ENCODE results near the gene WSCD1. TPM values are rescaled to one million over a fixed set of nuclear protein-coding genes. Genes with fewer than 3 reads are reported as not detected.

The WSCD1 gene
- polyA plus RNA-seq, 4 donors: 1.7 to 5.0 (median 3.1) TPM

DNA sequence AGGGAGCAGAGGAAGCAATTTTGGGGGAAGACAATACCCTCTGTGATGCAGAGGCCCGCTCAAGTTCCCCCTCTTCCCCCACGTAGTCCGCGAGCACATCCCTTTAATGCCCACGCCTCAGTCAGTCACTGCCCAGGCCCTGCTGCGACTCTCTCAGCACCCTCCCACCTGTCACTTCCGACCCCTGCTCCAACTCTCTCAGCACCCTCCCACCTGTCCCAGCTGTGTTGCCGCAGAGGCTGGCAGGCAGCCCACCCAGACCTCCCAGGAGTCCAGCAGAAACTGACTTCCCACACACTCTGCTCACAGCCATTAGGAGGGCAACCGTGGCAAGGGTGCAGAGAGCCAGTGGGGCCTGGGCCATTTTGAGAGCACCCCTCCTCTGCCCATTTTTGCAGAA, 92.7 kb downstream of the WSCD1 start:
- Histone ChIP-seq H3K9me3 (ENCODE audit: control insufficient read depth in 2 of 2, insufficient read depth in 1 of 2, low read depth in 1 of 2, low read length in 1 of 2) (no peaks in the 10 kb centered on the region), H3K4me3 (ENCODE audit: low read depth in 1 of 3, low read length in 3 of 3) (no peak overlapping the region), H3K4me1 (ENCODE audit: control insufficient read depth in 3 of 3, insufficient read depth in 2 of 3, low read depth in 1 of 3, low read length in 2 of 3) (no peaks in the 10 kb centered on the region), H3K36me3 (ENCODE audit: control insufficient read depth in 3 of 3, insufficient read depth in 2 of 3, low read depth in 1 of 3, low read length in 3 of 3) (no peaks in the 10 kb centered on the region), H3K27ac (ENCODE audit: low read depth in 1 of 3, low read length in 2 of 3) (no peak overlapping the region), H3K27me3 (ENCODE audit: control insufficient read depth in 3 of 3, insufficient read depth in 3 of 3, low read length in 3 of 3) (peaks cover 0 to 5% (median 0%) of the 10 kb centered on the region in 3 donors)
- WGBS, 3 donors: 60 to 61% (median 60%) methylated on average over 9 of the region's 9 CpGs
- no peak for DNase-seq
- no peak for FAIRE-seq

DNA sequence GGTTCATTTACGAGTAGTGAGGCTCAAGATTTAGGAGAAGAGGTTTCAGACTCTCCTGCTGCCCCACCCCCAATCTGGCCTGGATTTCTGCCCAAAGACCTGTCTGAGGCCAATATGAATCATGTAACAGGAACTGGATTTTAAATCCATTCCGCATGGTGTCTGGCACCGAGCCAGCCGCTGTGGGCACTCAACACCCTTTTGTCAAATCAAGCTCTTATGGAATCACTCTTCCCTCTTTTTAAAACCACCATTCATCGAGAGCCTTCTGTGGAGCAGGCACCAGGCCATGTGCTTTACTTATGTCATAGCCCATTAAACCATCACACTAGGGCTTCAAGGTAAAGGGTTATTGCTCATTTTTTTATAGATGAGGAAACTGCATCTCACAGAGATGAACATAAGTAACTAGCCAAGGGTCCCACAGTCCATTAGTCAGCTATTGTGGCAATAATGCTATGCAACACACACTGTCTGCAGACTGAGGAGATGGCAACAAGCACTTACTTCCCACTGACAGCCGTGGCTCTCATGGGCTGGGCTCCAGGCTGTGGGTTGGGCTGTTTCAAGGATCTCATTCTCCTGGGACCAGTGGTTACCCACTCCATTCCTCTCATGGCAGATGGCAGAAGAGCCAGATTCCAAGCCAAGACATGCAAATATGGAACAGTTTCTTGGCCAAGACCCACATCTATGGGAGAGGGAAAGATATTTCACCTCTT, 93.6 kb downstream of the WSCD1 start:
- no peak overlapping the region for H3K4me3 ChIP-seq (ENCODE audit: low read depth in 1 of 3, low read length in 3 of 3)
- WGBS, 3 donors: 69 to 77% (median 70%) methylated on average over 6 of the region's 6 CpGs
- no peak for FAIRE-seq
- no peak overlapping the region for H3K27ac ChIP-seq (ENCODE audit: low read depth in 1 of 3, low read length in 2 of 3)
- H3K9me3 ChIP-seq (ENCODE audit: control insufficient read depth in 2 of 2, insufficient read depth in 1 of 2, low read depth in 1 of 2, low read length in 1 of 2): no peaks in the 10 kb centered on the region
- no peaks in the 10 kb centered on the region for H3K36me3 ChIP-seq (ENCODE audit: control insufficient read depth in 3 of 3, insufficient read depth in 2 of 3, low read depth in 1 of 3, low read length in 3 of 3)
- no peaks in the 10 kb centered on the region for H3K4me1 ChIP-seq (ENCODE audit: control insufficient read depth in 3 of 3, insufficient read depth in 2 of 3, low read depth in 1 of 3, low read length in 2 of 3)
- no peak for DNase-seq
- H3K27me3 ChIP-seq (ENCODE audit: control insufficient read depth in 3 of 3, insufficient read depth in 3 of 3, low read length in 3 of 3): peaks cover 0 to 5% (median 0%) of the 10 kb centered on the region in 3 donors

DNA sequence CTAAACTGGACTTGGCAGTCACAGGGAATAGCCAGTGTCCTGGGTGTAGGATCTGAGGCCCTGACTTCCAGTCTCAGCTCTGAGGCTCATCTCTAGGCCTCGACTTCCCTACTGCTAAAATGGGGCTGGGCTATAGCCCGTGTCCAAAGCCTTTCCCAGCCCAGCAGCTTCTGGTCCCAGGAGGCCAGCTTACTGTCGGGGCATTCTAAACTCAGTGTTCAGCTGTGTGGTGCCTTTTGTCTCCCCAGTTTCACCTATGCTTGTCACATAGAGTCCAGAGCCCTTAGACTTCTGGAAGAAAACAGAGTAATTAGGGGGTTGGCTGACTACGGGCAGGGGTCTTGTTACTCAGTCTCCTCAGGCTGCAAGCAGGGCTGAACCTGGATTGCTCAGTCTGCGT, 94.8 kb downstream of the WSCD1 start:
- no peaks in the 10 kb centered on the region for H3K4me1 ChIP-seq (ENCODE audit: control insufficient read depth in 3 of 3, insufficient read depth in 2 of 3, low read depth in 1 of 3, low read length in 2 of 3)
- 64 to 82% (median 81%) methylated on average over 5 of the region's 5 CpGs for WGBS, 3 donors
- no peak overlapping the region for H3K4me3 ChIP-seq (ENCODE audit: low read depth in 1 of 3, low read length in 3 of 3)
- FAIRE-seq (no peak), DNase-seq (no peak)
- H3K27ac ChIP-seq (ENCODE audit: low read depth in 1 of 3, low read length in 2 of 3): no peak overlapping the region
- no peaks in the 10 kb centered on the region for H3K36me3 ChIP-seq (ENCODE audit: control insufficient read depth in 3 of 3, insufficient read depth in 2 of 3, low read depth in 1 of 3, low read length in 3 of 3)
- H3K27me3 ChIP-seq (ENCODE audit: control insufficient read depth in 3 of 3, insufficient read depth in 3 of 3, low read length in 3 of 3): no peaks in the 10 kb centered on the region
- no peaks in the 10 kb centered on the region for H3K9me3 ChIP-seq (ENCODE audit: control insufficient read depth in 2 of 2, insufficient read depth in 1 of 2, low read depth in 1 of 2, low read length in 1 of 2)

DNA sequence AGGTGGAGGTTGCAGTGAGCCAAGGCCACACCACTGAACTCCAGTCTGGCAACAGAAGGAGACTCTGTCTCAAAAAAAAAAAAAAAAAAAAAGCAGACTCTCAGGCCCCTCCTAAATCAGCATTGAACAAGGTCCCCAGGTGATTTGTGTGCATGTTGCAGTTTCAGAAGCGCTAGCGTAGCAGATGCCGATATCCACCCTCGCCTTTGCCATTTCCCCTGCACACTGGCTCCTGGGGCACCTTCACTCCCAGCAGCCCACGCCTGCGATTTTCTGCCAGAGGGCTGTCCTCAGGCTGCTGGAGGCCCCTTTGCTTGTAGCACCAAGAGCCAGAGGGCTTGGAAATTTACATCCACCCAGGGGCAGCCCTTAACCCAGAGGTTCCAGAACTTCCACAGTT, 95.6 kb downstream of the WSCD1 start:
- Histone ChIP-seq H3K27ac (ENCODE audit: low read depth in 1 of 3, low read length in 2 of 3) (no peak overlapping the region), H3K27me3 (ENCODE audit: control insufficient read depth in 3 of 3, insufficient read depth in 3 of 3, low read length in 3 of 3) (no peaks in the 10 kb centered on the region), H3K4me3 (ENCODE audit: low read depth in 1 of 3, low read length in 3 of 3) (no peak overlapping the region), H3K4me1 (ENCODE audit: control insufficient read depth in 3 of 3, insufficient read depth in 2 of 3, low read depth in 1 of 3, low read length in 2 of 3) (no peaks in the 10 kb centered on the region), H3K36me3 (ENCODE audit: control insufficient read depth in 3 of 3, insufficient read depth in 2 of 3, low read depth in 1 of 3, low read length in 3 of 3) (no peaks in the 10 kb centered on the region), H3K9me3 (ENCODE audit: control insufficient read depth in 2 of 2, insufficient read depth in 1 of 2, low read depth in 1 of 2, low read length in 1 of 2) (no peaks in the 10 kb centered on the region)
- 79 to 85% (median 82%) methylated on average over 6 of the region's 6 CpGs for WGBS, 3 donors
- no peak for FAIRE-seq
- no peak for DNase-seq

DNA sequence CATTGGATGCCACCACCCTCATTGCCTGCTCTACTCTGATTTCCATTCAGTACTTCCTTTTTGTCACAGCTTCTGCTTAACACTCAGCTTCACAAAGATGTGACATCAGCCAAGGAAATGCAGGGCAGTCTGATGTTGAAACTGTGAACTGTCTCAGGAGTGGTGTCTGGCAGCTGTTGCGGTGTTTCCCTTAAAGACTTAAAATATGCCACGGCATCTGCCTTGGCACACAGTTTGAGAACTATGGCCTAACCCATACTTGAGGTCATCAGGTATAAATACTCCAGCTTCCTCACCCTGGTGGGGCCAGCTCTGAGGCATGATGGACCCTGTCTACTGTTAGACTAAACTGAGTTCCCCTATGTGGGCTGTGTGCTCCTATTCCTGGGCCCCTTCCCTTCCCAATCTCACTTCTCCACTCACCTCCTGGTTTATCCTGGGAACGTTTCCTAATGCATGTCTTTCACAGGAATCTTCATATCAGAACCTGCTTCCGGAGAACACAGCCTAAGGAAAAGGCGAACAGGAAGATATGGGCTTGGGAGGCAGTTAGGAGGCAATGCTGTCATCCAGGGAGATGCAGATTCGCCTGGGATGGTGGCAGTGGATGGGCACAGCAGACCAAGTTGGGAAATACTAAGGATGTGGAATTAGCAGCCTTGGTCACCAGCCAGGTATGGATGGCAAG, 96.5 kb downstream of the WSCD1 start:
- no peak overlapping the region for H3K27ac ChIP-seq (ENCODE audit: low read depth in 1 of 3, low read length in 2 of 3)
- H3K4me1 ChIP-seq (ENCODE audit: control insufficient read depth in 3 of 3, insufficient read depth in 2 of 3, low read depth in 1 of 3, low read length in 2 of 3): no peaks in the 10 kb centered on the region
- H3K27me3 ChIP-seq (ENCODE audit: control insufficient read depth in 3 of 3, insufficient read depth in 3 of 3, low read length in 3 of 3): no peaks in the 10 kb centered on the region
- no peaks in the 10 kb centered on the region for H3K9me3 ChIP-seq (ENCODE audit: control insufficient read depth in 2 of 2, insufficient read depth in 1 of 2, low read depth in 1 of 2, low read length in 1 of 2)
- no peak for DNase-seq
- WGBS, 3 donors: 62 to 68% (median 63%) methylated on average over 6 of the region's 6 CpGs
- H3K36me3 ChIP-seq (ENCODE audit: control insufficient read depth in 3 of 3, insufficient read depth in 2 of 3, low read depth in 1 of 3, low read length in 3 of 3): no peaks in the 10 kb centered on the region
- H3K4me3 ChIP-seq (ENCODE audit: low read depth in 1 of 3, low read length in 3 of 3): no peak overlapping the region
- FAIRE-seq: no peak

DNA sequence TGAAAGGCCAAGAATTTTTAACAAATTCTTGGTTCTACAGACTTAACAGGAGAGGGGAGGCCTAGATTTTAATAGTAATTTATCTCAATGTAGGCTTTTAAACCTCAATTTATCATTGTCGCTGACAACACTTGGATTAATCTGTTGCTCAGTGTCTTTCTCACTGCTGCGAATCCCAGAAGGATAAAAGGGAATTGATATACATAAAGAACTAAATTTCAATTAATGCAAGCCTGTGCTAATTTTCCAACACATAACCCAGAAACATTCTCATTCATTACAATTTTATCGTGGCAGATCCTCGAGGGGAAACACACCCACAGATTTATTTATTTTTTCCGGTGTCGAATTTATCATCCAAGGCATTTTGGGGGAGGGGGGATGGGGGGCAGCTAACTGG, 98.1 kb downstream of the WSCD1 start:
- Histone ChIP-seq H3K27me3 (ENCODE audit: control insufficient read depth in 3 of 3, insufficient read depth in 3 of 3, low read length in 3 of 3) (no peaks in the 10 kb centered on the region), H3K27ac (ENCODE audit: low read depth in 1 of 3, low read length in 2 of 3) (no peak overlapping the region), H3K36me3 (ENCODE audit: control insufficient read depth in 3 of 3, insufficient read depth in 2 of 3, low read depth in 1 of 3, low read length in 3 of 3) (no peaks in the 10 kb centered on the region), H3K4me1 (ENCODE audit: control insufficient read depth in 3 of 3, insufficient read depth in 2 of 3, low read depth in 1 of 3, low read length in 2 of 3) (no peaks in the 10 kb centered on the region), H3K9me3 (ENCODE audit: control insufficient read depth in 2 of 2, insufficient read depth in 1 of 2, low read depth in 1 of 2, low read length in 1 of 2) (no peaks in the 10 kb centered on the region), H3K4me3 (ENCODE audit: low read depth in 1 of 3, low read length in 3 of 3) (no peak overlapping the region)
- DNase-seq: no peak
- WGBS, 3 donors: 62 to 79% (median 77%) methylated on average over 6 of the region's 6 CpGs
- no peak for FAIRE-seq

DNA sequence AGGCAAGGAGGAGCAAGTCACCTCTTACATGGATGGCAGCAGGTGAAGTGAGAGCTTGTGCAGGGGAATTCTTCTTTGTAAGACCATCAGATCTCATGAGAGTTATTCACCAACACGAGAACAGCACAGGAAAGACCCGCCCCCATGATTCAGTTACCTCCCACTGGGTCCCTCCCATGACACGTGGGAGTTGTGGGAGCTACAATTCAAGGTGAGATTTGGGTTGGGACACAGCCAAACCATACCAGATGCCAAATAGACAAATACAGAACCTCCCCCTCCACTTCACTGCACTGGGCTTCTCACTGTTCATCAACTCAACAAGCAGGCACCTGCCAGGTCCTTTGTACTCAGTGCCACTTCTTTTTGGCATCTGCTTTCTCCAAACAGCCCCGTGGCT, 100.2 kb downstream of the WSCD1 start:
- WGBS, 3 donors: 47 to 70% (median 54%) methylated on average over 4 of the region's 4 CpGs
- Histone ChIP-seq H3K36me3 (ENCODE audit: control insufficient read depth in 3 of 3, insufficient read depth in 2 of 3, low read depth in 1 of 3, low read length in 3 of 3) (no peaks in the 10 kb centered on the region), H3K27me3 (ENCODE audit: control insufficient read depth in 3 of 3, insufficient read depth in 3 of 3, low read length in 3 of 3) (peaks cover 0 to 2% (median 0%) of the 10 kb centered on the region in 3 donors), H3K9me3 (ENCODE audit: control insufficient read depth in 2 of 2, insufficient read depth in 1 of 2, low read depth in 1 of 2, low read length in 1 of 2) (no peaks in the 10 kb centered on the region), H3K4me1 (ENCODE audit: control insufficient read depth in 3 of 3, insufficient read depth in 2 of 3, low read depth in 1 of 3, low read length in 2 of 3) (no peaks in the 10 kb centered on the region), H3K4me3 (ENCODE audit: low read depth in 1 of 3, low read length in 3 of 3) (no peak overlapping the region), H3K27ac (ENCODE audit: low read depth in 1 of 3, low read length in 2 of 3) (no peak overlapping the region)
- DNase-seq (no peak), FAIRE-seq (no peak)

DNA sequence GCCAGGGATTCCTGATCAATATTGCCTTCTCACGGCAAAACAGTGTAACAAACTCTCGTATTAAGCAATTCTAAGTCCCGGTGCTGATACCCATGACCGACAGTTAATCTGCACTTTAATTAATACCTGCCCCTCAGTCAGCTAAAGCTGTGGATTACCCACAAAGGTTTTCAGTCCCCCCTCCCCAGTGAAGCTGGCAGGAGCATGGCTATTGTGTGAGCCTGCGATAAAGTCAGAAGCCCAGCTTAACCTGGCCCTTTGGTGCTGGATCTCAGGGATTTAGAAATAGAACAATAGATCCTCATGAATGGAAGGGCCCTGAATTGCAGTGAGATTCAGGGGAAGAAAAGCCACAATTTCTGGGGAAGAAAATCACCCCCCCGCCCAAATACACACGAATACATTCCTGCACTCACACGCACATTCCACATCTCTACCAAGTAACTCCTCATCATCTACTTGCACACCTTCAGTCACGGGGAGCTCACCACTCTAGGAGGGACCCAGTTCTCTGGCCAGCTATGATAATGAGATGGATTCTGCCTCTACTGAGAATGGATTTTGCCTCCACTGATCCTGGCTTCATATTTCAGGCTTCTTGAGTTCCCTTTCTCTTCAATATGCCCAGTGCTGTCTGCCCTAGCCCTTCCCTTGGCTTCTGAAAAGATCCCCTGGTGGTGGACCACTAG, 102.6 kb downstream of the WSCD1 start:
- Histone ChIP-seq H3K36me3 (ENCODE audit: control insufficient read depth in 3 of 3, insufficient read depth in 2 of 3, low read depth in 1 of 3, low read length in 3 of 3) (no peaks in the 10 kb centered on the region), H3K4me1 (ENCODE audit: control insufficient read depth in 3 of 3, insufficient read depth in 2 of 3, low read depth in 1 of 3, low read length in 2 of 3) (no peaks in the 10 kb centered on the region), H3K27me3 (ENCODE audit: control insufficient read depth in 3 of 3, insufficient read depth in 3 of 3, low read length in 3 of 3) (peaks cover 0 to 2% (median 0%) of the 10 kb centered on the region in 3 donors), H3K27ac (ENCODE audit: low read depth in 1 of 3, low read length in 2 of 3) (no peak overlapping the region), H3K4me3 (ENCODE audit: low read depth in 1 of 3, low read length in 3 of 3) (no peak overlapping the region), H3K9me3 (ENCODE audit: control insufficient read depth in 2 of 2, insufficient read depth in 1 of 2, low read depth in 1 of 2, low read length in 1 of 2) (no peaks in the 10 kb centered on the region)
- FAIRE-seq (no peak), DNase-seq (no peak)
- WGBS, 3 donors: 58 to 66% (median 63%) methylated on average over 9 of the region's 9 CpGs

Data from small intestine (tissue), 7 donors.